HEK293T (cell line): Measurements from ENCODE around the gene SARS1.

Experiments
- CTCF ChIA-PET: fragments of 350-600 bp; formaldehyde crosslinking; extraction: SDS; loops from one replicate; lab custom pipeline; 2021; ENCODE audit warnings: antibody characterized with exemption, inconsistent platforms; lab: Yijun Ruan, JAX
- POLR2A ChIA-PET: fragments of 350-600 bp; formaldehyde crosslinking; extraction: SDS; loops from one replicate; lab custom pipeline; 2020; ENCODE audit warnings: antibody characterized with exemption, inconsistent platforms; lab: Yijun Ruan, JAX
- DNase-seq: peaks from one replicate; pipeline ENCODE4 v3.0.0; 2012; ENCODE audit warnings: mixed read lengths; ENCODE audit errors: extremely low spot score
- ARNT ChIP-seq: fragments of 450-650 bp; IDR thresholded peaks from 2 replicates; pipeline ENCODE4 v1.6.1; 2017; ENCODE audit warnings: mild to moderate bottlenecking
- BHLHE40 ChIP-seq: fragments of 450-650 bp; IDR thresholded peaks from 2 replicates; pipeline ENCODE4 v1.6.1; 2016; ENCODE audit warnings: mild to moderate bottlenecking, moderate library complexity, borderline replicate concordance
- CTBP1 ChIP-seq: fragments of 450-650 bp; IDR thresholded peaks from 2 replicates; pipeline ENCODE4 v1.6.1; 2016; ENCODE audit warnings: borderline replicate concordance
- ELF4 ChIP-seq: fragments of 450-650 bp; IDR thresholded peaks from 2 replicates; pipeline ENCODE4 v1.6.1; 2017; ENCODE audit warnings: antibody characterized with exemption
- FOXA1 ChIP-seq: fragments of 450-650 bp; IDR thresholded peaks from 2 replicates; pipeline ENCODE4 v1.6.1; 2016; ENCODE audit warnings: mild to moderate bottlenecking
- FOXK2 ChIP-seq: fragments of 450-650 bp; IDR thresholded peaks from 2 replicates; pipeline ENCODE4 v1.6.1; 2016; ENCODE audit warnings: mild to moderate bottlenecking
- FOXM1 ChIP-seq: fragments of 450-650 bp; IDR thresholded peaks from 2 replicates; pipeline ENCODE4 v1.6.1; 2017; ENCODE audit warnings: mild to moderate bottlenecking, borderline replicate concordance
- HDGF ChIP-seq: fragments of 450-650 bp; IDR thresholded peaks from 2 replicates; pipeline ENCODE4 v1.6.1; 2017; ENCODE audit warnings: antibody characterized with exemption, borderline replicate concordance
- L3MBTL2 ChIP-seq: fragments of 450-650 bp; conservative IDR thresholded peaks from 2 replicates; pipeline ENCODE4 v1.6.1; 2016; ENCODE audit warnings: mild to moderate bottlenecking
- LEF1 ChIP-seq: fragments of 450-650 bp; IDR thresholded peaks from 2 replicates; pipeline ENCODE4 v1.6.1; 2017; ENCODE audit warnings: mild to moderate bottlenecking, borderline replicate concordance
- NFRKB ChIP-seq: fragments of 450-650 bp; IDR thresholded peaks from 2 replicates; pipeline ENCODE4 v1.6.1; 2016; ENCODE audit warnings: mild to moderate bottlenecking, moderate library complexity
- PKNOX1 ChIP-seq: fragments of 450-650 bp; IDR thresholded peaks from 2 replicates; pipeline ENCODE4 v1.6.1; 2016
- SP1 ChIP-seq: fragments of 450-650 bp; IDR thresholded peaks from 2 replicates; pipeline ENCODE4 v1.6.1; 2017
- SUZ12 ChIP-seq: fragments of 450-650 bp; IDR thresholded peaks from 2 replicates; pipeline ENCODE4 v1.6.1; 2016; ENCODE audit warnings: mild to moderate bottlenecking
- TARDBP ChIP-seq: fragments of 450-650 bp; IDR thresholded peaks from 2 replicates; pipeline ENCODE4 v1.6.1; 2016
- ZNF384 ChIP-seq: fragments of 450-650 bp; IDR thresholded peaks from 2 replicates; pipeline ENCODE4 v1.6.1; 2016

SARS1 gene

GRCh38 chr1:109268431-109269211 is 54.9 kb downstream of the SARS1 start:
- TF ChIP-seq CTBP1 (no peak), ELF4 (no peak), ARNT (no peak), LEF1 (no peak), BHLHE40 (no peak), SP1 (no peak), ZNF384 (no peak), L3MBTL2 (no peak), FOXK2 (no peak), NFRKB (no peak), HDGF (no peak), SUZ12 (no peak), FOXM1 (no peak), TARDBP (no peak), PKNOX1 (no peak), FOXA1 (no peak)
- ChIA-PET POLR2A (interaction anchor here (1.6 kb wide), 1 partner anchor 129 kb away, joined by 4 read pairs; the partner anchor contains the start of gene SORT1), CTCF (no interaction called here)
- no peak for DNase-seq

GRCh38 chr1:109269212-109269980 is 55.7 kb downstream of the SARS1 start:
- no peak for TF ChIP-seq ARNT
- TF ChIP-seq NFRKB, result no peak
- TF ChIP-seq FOXA1, result no peak
- no peak for TF ChIP-seq LEF1
- TF ChIP-seq CTBP1, result no peak
- TF ChIP-seq FOXK2, result no peak
- no peak for TF ChIP-seq FOXM1
- TF ChIP-seq PKNOX1, result no peak
- no peak for TF ChIP-seq ZNF384
- TF ChIP-seq BHLHE40, result no peak
- TF ChIP-seq SUZ12, result no peak
- TF ChIP-seq HDGF, result no peak
- TF ChIP-seq ELF4, result no peak
- TF ChIP-seq SP1, result no peak
- TF ChIP-seq TARDBP, result no peak
- TF ChIP-seq L3MBTL2, result no peak
- CTCF ChIA-PET, result no interaction called here
- DNase-seq, result no peak
- POLR2A ChIA-PET, result no interaction called here

GRCh38 chr1:109269981-109270622 is 56.4 kb downstream of the SARS1 start:
- TF ChIP-seq PKNOX1 (no peak), SUZ12 (no peak), HDGF (no peak), FOXK2 (no peak), ARNT (no peak), BHLHE40 (no peak)
- ChIA-PET POLR2A (no interaction called here), CTCF (no interaction called here)
- DNase-seq, result no peak

- POLR2A ChIA-PET, result no interaction called here
- TF ChIP-seq TARDBP (no peak), SUZ12 (no peak), ZNF384 (no peak), ARNT (no peak), LEF1 (no peak), NFRKB (no peak), PKNOX1 (no peak), FOXA1 (no peak), FOXM1 (no peak), BHLHE40 (no peak), CTBP1 (no peak), FOXK2 (no peak), ELF4 (no peak), L3MBTL2 (no peak), SP1 (no peak), HDGF (no peak)
- no peak for DNase-seq
- CTCF ChIA-PET, result no interaction called here
Observed at GRCh38 chr1:109270623-109271317, 57.1 kb downstream of the SARS1 start.
